HepG2 (cell line): ENCODE results near the gene NSUN6. TPM values are rescaled to one million over a fixed set of nuclear protein-coding genes. Genes with fewer than 3 reads are reported as not detected.

ENCODE experiments used
- E2F1 ChIP-seq: sonication (generic); formaldehyde crosslinking; IDR thresholded peaks from 2 replicates; pipeline ENCODE4 v1.5.0; 2020; ENCODE audit warnings: missing genetic modification reagents
- ELF1 ChIP-seq: sonication (generic); formaldehyde crosslinking; IDR thresholded peaks from 2 replicates; pipeline ENCODE4 v1.4.0; 2020; ENCODE audit warnings: missing genetic modification reagents
- FOXA3 ChIP-seq: IDR thresholded peaks from 2 replicates; pipeline ENCODE4 v1.6.1; 2016; ENCODE audit warnings: missing genetic modification reagents, missing compliant biosample characterization
- HNF1B ChIP-seq: sonication (generic); formaldehyde crosslinking; IDR thresholded peaks from 2 replicates; pipeline ENCODE4 v1.5.1; 2020; ENCODE audit warnings: mild to moderate bottlenecking, moderate library complexity, missing genetic modification reagents
- KDM4B ChIP-seq: sonication (generic); formaldehyde crosslinking; IDR thresholded peaks from 2 replicates; pipeline ENCODE4 v1.4.0; 2020; ENCODE audit warnings: missing genetic modification reagents
- MXD1 ChIP-seq: sonication (generic); formaldehyde crosslinking; IDR thresholded peaks from 2 replicates; pipeline ENCODE4 v1.4.0; 2020; ENCODE audit warnings: mild to moderate bottlenecking, missing genetic modification reagents
- TRIM24 ChIP-seq: sonication (generic); formaldehyde crosslinking; IDR thresholded peaks from 2 replicates; pipeline ENCODE4 v1.8.0; 2022; ENCODE audit warnings: mild to moderate bottlenecking, missing genetic modification reagents
- YEATS4 ChIP-seq: sonication (generic); formaldehyde crosslinking; IDR thresholded peaks from 2 replicates; pipeline ENCODE4 v1.4.0; 2020; ENCODE audit warnings: missing genetic modification reagents, borderline replicate concordance
- ZBTB40 ChIP-seq, 2 experiments: fragments of 450-650 bp in 1 of 2; sonication (generic) in 1 of 2; formaldehyde crosslinking in 1 of 2; IDR thresholded peaks; 2 replicates each; pipeline versions ENCODE4 v1.6.1 to v1.8.0; 2016 to 2022; ENCODE audit warnings: antibody characterized with exemption in 1 of 2, mild to moderate bottlenecking in 1 of 2, missing genetic modification reagents in 1 of 2
- ZNF33A ChIP-seq: sonication (generic); formaldehyde crosslinking; IDR thresholded peaks from 2 replicates; pipeline ENCODE4 v1.5.1; 2020; ENCODE audit warnings: missing genetic modification reagents, mild to moderate bottlenecking, moderate library complexity, borderline replicate concordance
- ZNF501 ChIP-seq: sonication (generic); formaldehyde crosslinking; IDR thresholded peaks from 2 replicates; pipeline ENCODE4 v1.5.1; 2020; ENCODE audit warnings: mild to moderate bottlenecking, moderate library complexity, missing genetic modification reagents
- ZNF503 ChIP-seq: sonication (generic); formaldehyde crosslinking; IDR thresholded peaks from 2 replicates; pipeline ENCODE4 v1.4.0; 2020; ENCODE audit warnings: missing genetic modification reagents
- polyA plus RNA-seq, 8 experiments: library from polyadenylated mRNA; depleted of rRNA in 3 of 8; stranded (reverse) in 7 of 8; unstranded in 1 of 8; fragments of >200 nt; fragmentation: Illumina TruSeq in 4 of 8; extraction: Trizol in 4 of 8; gene quantifications; 2 replicates each; pipeline versions ENCODE4 v1.2.1 to v1.2.3, GENCODE V29; 2011 to 2016; ENCODE audit warnings: low read depth in 4 of 8, missing spikeins in 1 of 8, mixed read lengths in 1 of 8; ENCODE audit not compliant: insufficient read depth in 1 of 8
- total RNA-seq, 5 experiments: library from RNA; depleted of rRNA; stranded (reverse); fragments of >200 nt; fragmentation: Illumina TruSeq; extraction: Trizol; gene quantifications; 2 replicates each; pipeline ENCODE4 v1.2.3, GENCODE V29; 2016; ENCODE audit warnings: low read depth in 1 of 5
- TF ChIP-seq, protein P1 (sequence below): sonication (generic); formaldehyde crosslinking; IDR thresholded peaks from 2 replicates; pipeline ENCODE4 v1.4.0; 2020; ENCODE audit warnings: missing genetic modification reagents, borderline replicate concordance

The NSUN6 gene
- total and polyA plus RNA-seq, 2 of the 13 experiments (the other 11 are each of a cell fraction or from before 2014, with no cell fraction given), result 17.2 to 19.3 TPM

DNA sequence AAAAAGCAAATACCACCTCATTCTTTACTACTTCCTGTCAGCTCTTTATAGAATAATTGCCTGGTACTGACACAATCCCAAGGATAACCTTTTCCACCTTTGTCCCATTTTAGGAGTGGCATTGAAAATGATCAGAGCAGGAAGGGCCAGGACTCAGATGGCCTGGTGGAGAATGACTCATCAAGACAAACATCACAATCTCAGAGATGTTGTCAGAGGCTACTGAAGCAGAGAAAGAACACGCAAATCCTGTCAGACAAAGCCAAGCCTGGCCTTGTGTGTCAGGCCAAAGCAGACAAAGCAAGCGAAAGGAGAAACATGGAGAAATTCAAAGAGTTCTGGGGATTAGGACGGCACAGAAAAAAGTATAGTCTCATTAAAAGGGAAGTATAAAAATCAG lies 40.9 kb downstream of the NSUN6 start (continued):
- TF ChIP-seq ZNF33A (no peak), TRIM24 (CRISPR knock-in tag) (no peak), KDM4B (CRISPR knock-in tag) (peak; percentile 69; the same call in 1 of the 2 replicates), ZBTB40 (IDR thresholded peaks at IDR 0.05) (no peak), ZBTB40 (CRISPR knock-in tag; IDR thresholded peaks at IDR 0.05) (no peak; the same call in 1 of the 2 replicates), YEATS4 (CRISPR knock-in tag) (peak; percentile 28; the same call in 1 of the 2 replicates), MXD1 (no peak), HNF1B (CRISPR knock-in tag) (peak; percentile 88), ZNF503 (CRISPR knock-in tag) (peak; percentile 94; the same call in 1 of the 2 replicates), E2F1 (CRISPR knock-in tag) (no peak), FOXA3 (peak; percentile 95), ZNF501 (CRISPR knock-in tag) (0 out of 2 replicates have a peak, but pooled peaks have one; percentile 45), ELF1 (CRISPR knock-in tag) (peak; percentile 65)
- TF ChIP-seq, protein P1, sequence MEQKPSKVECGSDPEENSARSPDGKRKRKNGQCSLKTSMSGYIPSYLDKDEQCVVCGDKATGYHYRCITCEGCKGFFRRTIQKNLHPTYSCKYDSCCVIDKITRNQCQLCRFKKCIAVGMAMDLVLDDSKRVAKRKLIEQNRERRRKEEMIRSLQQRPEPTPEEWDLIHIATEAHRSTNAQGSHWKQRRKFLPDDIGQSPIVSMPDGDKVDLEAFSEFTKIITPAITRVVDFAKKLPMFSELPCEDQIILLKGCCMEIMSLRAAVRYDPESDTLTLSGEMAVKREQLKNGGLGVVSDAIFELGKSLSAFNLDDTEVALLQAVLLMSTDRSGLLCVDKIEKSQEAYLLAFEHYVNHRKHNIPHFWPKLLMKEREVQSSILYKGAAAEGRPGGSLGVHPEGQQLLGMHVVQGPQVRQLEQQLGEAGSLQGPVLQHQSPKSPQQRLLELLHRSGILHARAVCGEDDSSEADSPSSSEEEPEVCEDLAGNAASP (CRISPR knock-in tag), result peak; percentile 89
